ENCODE measurements around the gene ASXL1.

DNA sequence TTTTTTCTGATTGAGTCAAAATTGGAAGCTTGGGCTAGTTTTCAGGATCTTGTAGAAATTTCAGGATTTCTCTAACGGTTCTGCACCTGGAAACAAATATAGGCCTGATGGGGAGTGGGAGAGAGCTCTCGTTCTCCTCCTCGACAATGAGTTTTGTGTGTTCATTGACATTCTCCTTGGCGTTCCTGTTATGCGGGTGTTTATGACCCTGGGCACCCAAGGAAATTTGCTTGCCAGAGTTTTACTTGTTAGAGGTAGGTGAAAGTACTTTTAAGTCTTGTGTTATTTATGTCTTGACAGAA is 2.2 kb downstream of the ASXL1 start:
- TF ChIP-seq ZNF281 (CRISPR knock-in tag; IDR thresholded peaks at IDR 0.05), result no peak
- TF ChIP-seq, protein P1, sequence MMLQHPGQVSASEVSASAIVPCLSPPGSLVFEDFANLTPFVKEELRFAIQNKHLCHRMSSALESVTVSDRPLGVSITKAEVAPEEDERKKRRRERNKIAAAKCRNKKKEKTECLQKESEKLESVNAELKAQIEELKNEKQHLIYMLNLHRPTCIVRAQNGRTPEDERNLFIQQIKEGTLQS (CRISPR knock-in tag; conservative IDR thresholded peaks at IDR 0.05), result no peak
- no peak for TF ChIP-seq CTCF (IDR thresholded peaks at IDR 0.05)
- TF ChIP-seq MXD4 (CRISPR knock-in tag; IDR thresholded peaks at IDR 0.05; ENCODE audit: borderline replicate concordance), result no peak
